GM18520 (cell line): ENCODE data around the gene C15orf62.

ENCODE experiments used
- ATAC-seq: cut with Tn5 transposase; IDR thresholded peaks from one replicate; pipeline ENCODE4 v1.9.1; 2021; ENCODE audit not compliant: unreplicated experiment

C15orf62 gene

GRCh38 chr15:40754883-40755811 lies 14.6 kb upstream of the C15orf62 start, which contains the start of gene RMDN3:
Gene RMDN3, minus strand, starts transcription at chr15:40755254. Its CDS starts 471 bp downstream, at chr15:40754783.
- peak; percentile 79 for ATAC-seq

DNA sequence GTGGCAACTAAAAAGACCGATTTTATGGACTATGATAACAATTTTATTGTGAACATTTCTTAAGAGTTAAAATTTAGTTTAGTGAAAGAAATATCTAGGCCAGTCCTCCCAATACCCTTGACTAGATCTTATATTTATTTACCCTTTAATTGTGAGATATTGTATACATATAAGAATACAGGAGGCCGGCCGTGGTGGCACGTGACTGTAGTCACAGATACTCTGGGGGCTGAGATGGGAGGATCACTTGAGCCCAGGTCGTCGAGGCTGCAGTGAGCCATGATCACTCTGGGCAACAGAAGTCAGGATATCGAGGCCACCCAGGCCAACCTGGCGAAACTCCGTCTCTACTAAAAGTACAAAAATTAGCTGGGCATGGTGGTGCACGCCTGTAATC lies 14.0 kb upstream of the C15orf62 start:
- ATAC-seq: no peak

DNA sequence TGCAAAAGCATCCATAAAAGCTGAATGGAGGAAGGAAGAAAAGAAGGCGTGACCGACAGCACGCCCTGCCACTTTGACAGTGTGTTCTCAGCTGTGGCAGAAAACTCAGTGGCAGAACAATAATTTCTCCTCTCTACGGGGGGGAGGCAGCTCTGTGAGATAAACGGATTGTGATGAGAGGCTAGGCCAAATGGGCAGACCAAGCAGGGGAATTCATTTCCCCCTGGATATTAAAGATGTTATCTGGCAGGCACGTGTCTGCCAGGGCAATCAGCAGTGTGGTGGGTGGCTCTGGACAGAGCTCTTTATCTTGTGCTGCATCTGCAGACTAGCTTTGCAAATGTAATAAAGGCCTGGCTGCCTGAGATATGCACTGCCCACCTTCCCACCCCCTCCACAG lies 12.8 kb upstream of the C15orf62 start:
- ATAC-seq: no peak

DNA sequence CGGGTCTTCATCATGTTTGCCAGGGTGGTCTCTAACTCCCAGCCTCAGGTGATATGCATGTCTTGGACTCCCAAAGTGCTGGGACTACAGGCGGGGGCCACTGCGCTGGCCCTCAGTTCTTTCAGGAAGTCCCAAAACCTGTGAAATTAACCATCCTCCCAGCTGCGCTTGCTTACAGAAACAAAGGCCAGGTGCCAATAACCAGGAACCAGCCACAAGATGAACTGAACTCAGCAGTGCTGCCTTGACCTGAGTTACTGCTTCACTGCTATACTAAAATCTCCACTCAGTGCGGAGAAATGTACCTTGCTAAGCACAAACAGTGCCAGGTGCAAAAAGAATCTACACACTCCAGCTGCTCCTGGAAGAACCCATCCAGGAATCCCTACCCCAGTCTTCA lies 9.8 kb upstream of the C15orf62 start:
- ATAC-seq: no peak

DNA sequence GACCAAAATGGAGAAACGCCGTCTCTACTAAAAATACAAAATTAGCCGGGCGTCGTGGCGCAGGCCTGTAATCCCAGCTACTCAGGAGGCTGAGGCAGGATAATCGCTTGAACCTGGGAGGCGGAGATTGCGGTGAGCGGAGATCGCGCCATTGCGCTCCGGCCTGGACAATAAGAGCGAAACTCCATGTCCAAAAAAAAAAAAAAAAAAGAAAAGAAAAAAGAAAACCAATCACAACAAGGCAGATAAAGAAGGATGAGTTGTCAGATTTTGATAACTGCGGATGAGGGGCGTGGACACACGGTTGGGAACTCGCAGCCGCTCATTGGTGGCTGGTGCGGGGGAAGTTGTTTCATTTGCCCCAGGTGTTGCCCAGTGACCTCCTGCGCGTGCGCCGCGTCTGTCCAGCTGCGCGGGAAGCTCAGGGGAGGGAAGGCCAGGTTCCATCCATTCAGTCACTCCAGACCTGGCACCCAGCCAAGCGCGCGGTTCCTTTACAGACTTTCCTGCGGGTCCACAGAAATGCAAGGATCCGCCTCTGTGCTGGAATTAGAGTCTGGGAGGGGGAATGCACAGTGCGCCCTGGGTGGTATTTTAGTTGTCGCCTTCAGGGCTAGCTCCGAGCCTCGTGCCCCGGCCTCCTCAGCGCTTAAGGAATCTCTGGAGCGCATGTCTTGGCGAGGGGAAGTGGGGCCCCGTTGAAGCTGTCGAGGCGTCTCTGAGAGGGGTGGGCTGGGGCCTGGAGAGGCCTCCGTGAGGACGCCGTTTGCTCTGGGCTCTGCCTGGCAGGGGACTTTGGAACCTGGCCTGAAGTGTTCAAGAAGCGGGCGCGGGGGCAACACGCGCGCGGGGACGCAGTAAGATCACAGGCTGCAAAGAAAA lies 6.6 kb upstream of the C15orf62 start:
- ATAC-seq: no peak

GRCh38 chr15:40763801-40764628 lies 5.8 kb upstream of the C15orf62 start, which contains the start of gene GCHFR:
Gene GCHFR, plus strand, starts transcription at chr15:40764068. Its CDS starts 113 bp downstream, at chr15:40764181.
- no peak for ATAC-seq

DNA sequence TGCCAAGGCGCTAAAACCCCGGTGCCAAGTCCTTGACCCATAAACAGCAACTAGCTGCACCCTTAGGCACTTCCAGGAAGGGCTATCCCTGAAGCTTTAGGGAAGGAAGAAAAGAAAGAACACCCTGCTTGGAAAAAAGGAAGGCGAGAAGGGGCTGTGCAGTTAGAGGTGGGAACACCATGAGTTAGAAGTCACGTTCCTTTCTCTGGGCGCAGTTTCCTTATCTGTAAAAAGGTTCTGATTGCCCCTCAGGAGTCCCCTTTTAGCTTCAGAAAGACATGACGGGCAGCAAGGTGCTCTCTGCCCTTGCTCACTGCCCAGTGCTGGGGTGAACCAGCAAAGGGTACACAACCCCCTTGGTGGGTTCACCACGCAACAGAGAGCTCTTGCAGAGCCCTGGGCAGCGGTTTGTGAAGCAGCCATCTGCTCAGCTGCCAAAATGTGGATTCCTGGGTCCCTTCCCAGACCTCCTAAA lies 5.1 kb upstream of the C15orf62 start:
- ATAC-seq: no peak

DNA sequence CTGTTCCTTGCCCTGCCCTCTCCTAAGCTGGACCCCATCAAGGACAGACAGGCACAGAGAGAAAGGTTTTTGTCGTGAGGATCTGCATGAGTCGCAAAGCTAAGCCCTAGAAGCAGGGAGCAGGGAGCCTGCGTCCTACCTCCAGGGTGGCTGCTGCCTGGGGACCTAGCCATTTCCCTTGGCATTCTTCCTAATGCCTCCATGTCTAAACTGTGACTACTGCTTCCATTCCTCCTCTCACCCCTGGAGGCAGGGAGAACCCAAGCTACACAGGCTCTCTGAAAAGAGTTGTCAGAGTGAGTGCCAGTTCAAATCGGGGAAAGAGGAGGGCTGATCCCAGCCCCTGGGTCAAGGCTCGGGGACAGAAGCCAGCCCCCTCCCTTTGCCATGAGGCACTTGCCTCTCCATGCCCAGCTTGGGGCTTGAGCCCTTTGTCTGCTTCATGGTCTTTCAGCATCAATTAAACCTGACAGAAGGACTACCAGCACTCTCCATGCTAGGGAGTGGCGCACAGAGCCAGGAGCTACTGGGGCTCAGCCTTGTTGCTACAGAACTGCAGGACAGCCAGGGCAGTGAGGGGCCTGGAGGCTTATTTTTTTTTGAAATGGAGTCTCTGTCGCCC lies 3.5 kb upstream of the C15orf62 start:
- no peak for ATAC-seq

DNA sequence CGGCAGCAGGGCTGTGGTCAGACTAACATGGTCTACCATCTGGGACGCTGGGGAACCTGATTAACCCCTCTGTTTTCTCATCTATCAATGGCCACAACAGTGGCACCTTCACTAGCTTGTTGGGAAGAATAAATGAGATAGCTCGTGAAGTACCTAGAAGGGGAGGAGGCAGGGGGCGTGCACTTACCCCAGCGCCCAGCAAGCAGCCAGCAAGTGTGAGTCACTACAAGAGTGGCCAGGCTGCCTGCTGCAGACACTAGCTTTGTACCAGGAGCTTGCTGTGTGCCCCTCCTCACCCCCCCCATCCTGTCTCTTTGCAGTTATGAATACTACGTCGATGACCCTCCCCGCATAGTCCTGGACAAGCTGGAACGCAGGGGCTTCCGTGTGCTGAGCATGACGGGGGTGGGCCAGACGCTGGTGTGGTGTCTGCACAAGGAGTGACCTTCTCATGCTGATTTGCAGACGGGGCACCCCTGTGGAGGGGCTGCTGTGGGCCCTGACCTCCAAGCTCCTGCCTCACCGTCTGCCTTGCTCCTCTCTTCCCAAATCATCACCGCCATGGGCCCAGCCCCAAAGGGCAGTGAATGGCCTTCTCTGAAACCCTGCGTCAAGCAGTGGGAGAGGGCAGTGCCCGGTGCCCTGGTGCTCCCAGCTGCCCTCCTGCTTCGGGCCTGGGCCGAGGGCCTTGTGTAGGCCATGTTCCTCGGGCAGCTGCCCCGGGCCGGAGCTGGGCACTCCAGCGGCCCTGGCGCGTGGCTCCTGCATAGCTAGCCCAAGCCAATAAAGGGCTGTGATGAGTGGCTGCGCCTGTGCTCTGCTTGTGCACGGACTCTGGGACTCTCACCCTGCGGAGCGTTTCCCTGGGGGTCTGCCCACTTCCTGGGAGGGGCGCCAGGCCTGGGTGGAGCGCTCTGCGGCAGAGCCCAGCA lies 2.6 kb upstream of the C15orf62 start:
- no peak for ATAC-seq

GRCh38 chr15:40767838-40768500 lies 1.8 kb upstream of the C15orf62 start:
- no peak for ATAC-seq

- ATAC-seq: no peak
Measured at GRCh38 chr15:40768521-40769273, 1.1 kb upstream of the C15orf62 start.

- ATAC-seq: no peak
Measured at GRCh38 chr15:40770147-40770721, 454 bp downstream of the C15orf62 start.

- no peak for ATAC-seq
Measured at GRCh38 chr15:40771242-40771641, 1.5 kb downstream of the C15orf62 start.

DNA sequence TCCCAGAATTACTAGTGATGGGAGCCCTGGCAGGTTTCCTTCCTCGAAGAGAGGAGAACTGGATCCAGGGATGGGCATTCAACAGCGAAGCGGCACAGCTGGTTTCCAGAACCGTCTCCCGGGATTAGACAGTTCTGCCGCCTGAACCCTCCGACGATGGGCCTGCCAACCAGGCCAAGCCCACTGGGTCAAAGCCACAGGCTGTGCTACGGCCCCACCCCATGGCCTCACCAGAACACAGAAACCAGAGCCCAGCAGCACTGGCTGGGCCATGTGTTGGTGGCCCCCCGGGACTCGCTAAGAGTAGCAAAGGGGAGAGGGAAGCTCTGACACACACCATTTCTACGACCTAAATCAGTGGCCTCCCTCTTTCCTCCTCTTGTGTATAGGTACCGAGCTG lies 2.2 kb downstream of the C15orf62 start:
- ATAC-seq: no peak

- ATAC-seq: no peak
Measured at GRCh38 chr15:40773496-40773895, 3.7 kb downstream of the C15orf62 start.

DNA sequence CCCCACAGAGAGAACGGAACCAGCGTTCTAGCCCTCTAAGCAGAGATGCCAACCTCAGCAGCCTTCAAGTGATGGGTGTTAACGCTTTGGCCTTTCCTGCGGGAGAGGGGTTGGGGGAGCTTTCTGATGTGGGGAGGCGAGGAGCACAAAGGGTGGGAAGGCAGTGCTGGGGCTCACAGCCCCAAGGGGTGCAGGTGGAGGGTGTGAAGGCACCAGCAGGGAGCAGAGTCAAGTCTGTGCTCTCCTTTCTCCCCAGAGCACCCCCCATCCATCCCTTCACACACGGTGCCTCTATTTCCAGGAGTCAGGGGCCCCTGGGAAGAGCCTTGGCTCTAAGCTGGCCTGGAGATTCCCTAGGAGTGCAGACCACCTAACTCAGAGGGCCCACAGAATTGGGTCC lies 4.1 kb downstream of the C15orf62 start:
- no peak for ATAC-seq

DNA sequence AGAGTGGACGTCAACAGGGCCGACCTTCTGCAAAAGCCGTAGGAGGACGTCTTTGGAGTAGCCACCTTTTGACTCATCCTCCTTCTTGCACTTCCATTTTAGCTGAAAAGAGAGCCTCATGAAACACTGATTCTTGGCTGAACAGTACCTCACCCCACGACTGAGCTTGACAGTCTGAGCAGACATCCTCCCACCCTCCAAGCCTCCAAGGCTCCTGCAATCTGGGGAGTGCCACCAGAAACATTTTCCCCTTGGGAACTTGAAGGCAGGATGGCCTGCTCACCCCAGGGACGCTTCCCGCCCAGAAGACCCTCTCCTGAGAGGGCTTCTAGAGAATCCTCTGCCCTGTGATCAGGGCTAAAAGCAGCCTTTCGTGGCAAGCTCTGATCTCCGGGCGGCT lies 5.2 kb downstream of the C15orf62 start:
- ATAC-seq: no peak
